ENCODE measurements around the gene CCDC184. TPM values are rescaled to one million over a fixed set of nuclear protein-coding genes. Genes with fewer than 3 reads are reported as not detected.

CCDC184 gene
- total RNA-seq, 1 experiment from 2014 or later = 0.13 TPM

- H3K27me3 ChIP-seq (ENCODE audit: insufficient read depth, low read length) = peaks cover 15% of the 10 kb centered on the region; the same call in 1 of the 2 replicates
Measured at GRCh38 chr12:48185181-48185919, 1.9 kb downstream of the CCDC184 start.

More at GRCh38 chr12:48185181-48185919, 1.9 kb downstream of the CCDC184 start:
- Histone ChIP-seq H2AK5ac (ENCODE audit: insufficient read length, low read length) (no peak overlapping the region), H3K4me2 (ENCODE audit: insufficient read depth, insufficient read length, low read length) (peak overlapping the region; percentile 54), H2BK5ac (ENCODE audit: insufficient read length, low read length) (no peak overlapping the region), H2BK12ac (ENCODE audit: insufficient read length, low read depth, low read length) (no peak overlapping the region), H3K56ac (ENCODE audit: insufficient read length, low read depth, low read length) (no peak overlapping the region), H3K14ac (ENCODE audit: insufficient read depth, low read length) (no peak overlapping the region), H3T11ph (ENCODE audit: low read length) (no peak overlapping the region), H3K9ac (ENCODE audit: extremely low read depth, insufficient read length, low read length) (no peak overlapping the region), H3K27ac (ENCODE audit: insufficient read length, low read depth, low read length) (no peak overlapping the region), H3K79me2 (ENCODE audit: insufficient read depth, low read length) (no peaks in the 10 kb centered on the region), H4K8ac (replicated peaks; ENCODE audit: insufficient read length, low read depth, low read length) (no peak overlapping the region), H3K4ac (ENCODE audit: low read depth, low read length) (no peak overlapping the region), H3K23me2 (ENCODE audit: insufficient read length, low read depth, low read length, poor library complexity, severe bottlenecking) (peaks cover 21% of the 10 kb centered on the region), H3K18ac (ENCODE audit: insufficient read length, low read depth, low read length) (no peak overlapping the region), H3K23ac (ENCODE audit: insufficient read length, low read depth, low read length) (no peak overlapping the region), H2BK120ac (ENCODE audit: low read depth, low read length, poor library complexity, severe bottlenecking) (no peak overlapping the region), H3K9me3 (ENCODE audit: control insufficient read depth, low read depth, low read length) (no peaks in the 10 kb centered on the region), H4K20me1 (ENCODE audit: control insufficient read depth, insufficient read depth, insufficient read length) (no peaks in the 10 kb centered on the region), H2AFZ (ENCODE audit: low read length) (no peak overlapping the region), H3K79me1 (ENCODE audit: insufficient read depth, low read depth, low read length, poor library complexity, severe bottlenecking) (no peaks in the 10 kb centered on the region), H4K91ac (ENCODE audit: insufficient read length, low read depth, low read length) (no peak overlapping the region), H3K4me1 (ENCODE audit: insufficient read depth, low read length) (no peaks in the 10 kb centered on the region), H2BK20ac (ENCODE audit: low read depth, low read length, poor library complexity, severe bottlenecking) (no peak overlapping the region), H2BK15ac (ENCODE audit: low read depth, low read length) (no peak overlapping the region), H4K5ac (ENCODE audit: insufficient read length, low read depth, low read length) (no peak overlapping the region)
- Mint-ChIP-seq H3K9me3 (no peaks in the 10 kb centered on the region; a peak in 2 of 5 replicates), H3K4me1 (peaks cover 27 to 29% of the 10 kb centered on the region in 2 experiments), H3K4me3 (peak overlapping the region; percentile 79 to 87; a peak in 4 of 5 replicates), H3K27me3 (ENCODE audit: low read depth) (peaks cover 100% of the 10 kb centered on the region), H3K27ac (no peak overlapping the region), H3K36me3 (ENCODE audit: insufficient read depth in 1 of 3, low read depth in 3 of 3) (no peaks in the 10 kb centered on the region)
- TF ChIP-seq, protein P1, sequence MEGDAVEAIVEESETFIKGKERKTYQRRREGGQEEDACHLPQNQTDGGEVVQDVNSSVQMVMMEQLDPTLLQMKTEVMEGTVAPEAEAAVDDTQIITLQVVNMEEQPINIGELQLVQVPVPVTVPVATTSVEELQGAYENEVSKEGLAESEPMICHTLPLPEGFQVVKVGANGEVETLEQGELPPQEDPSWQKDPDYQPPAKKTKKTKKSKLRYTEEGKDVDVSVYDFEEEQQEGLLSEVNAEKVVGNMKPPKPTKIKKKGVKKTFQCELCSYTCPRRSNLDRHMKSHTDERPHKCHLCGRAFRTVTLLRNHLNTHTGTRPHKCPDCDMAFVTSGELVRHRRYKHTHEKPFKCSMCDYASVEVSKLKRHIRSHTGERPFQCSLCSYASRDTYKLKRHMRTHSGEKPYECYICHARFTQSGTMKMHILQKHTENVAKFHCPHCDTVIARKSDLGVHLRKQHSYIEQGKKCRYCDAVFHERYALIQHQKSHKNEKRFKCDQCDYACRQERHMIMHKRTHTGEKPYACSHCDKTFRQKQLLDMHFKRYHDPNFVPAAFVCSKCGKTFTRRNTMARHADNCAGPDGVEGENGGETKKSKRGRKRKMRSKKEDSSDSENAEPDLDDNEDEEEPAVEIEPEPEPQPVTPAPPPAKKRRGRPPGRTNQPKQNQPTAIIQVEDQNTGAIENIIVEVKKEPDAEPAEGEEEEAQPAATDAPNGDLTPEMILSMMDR (conservative IDR thresholded peaks at IDR 0.05) = no peak
- no CpG with 5 or more reads among the region's 10 CpGs for WGBS (ENCODE audit: extremely low coverage, insufficient read length, low lambda C conversion rate)
- peak; percentile 56 for DNase-seq

Measured in H9 (cell line).